Liver (tissue), 9 donors: ENCODE measurements around the gene MAPKAP1. TPM values are rescaled to one million over a fixed set of nuclear protein-coding genes. Genes with fewer than 3 reads are reported as not detected.

Source experiments
- DNase-seq: peaks from one replicate; pipeline ENCODE4 v3.0.0-alpha.2; 2017; ENCODE audit warnings: low spot score
- H3K27ac ChIP-seq, 2 donors: one replicate each; pipeline ENCODE4 v1.7.0; 2013; ENCODE audit warnings: inconsistent platforms in 2 of 2, low read length in 2 of 2, control low read depth in 1 of 2, low read depth in 1 of 2, mild to moderate bottlenecking in 1 of 2
- H3K27me3 ChIP-seq, 4 donors: one replicate each; pipeline versions ENCODE4 v1.6.1 to v1.7.0; 2013; ENCODE audit warnings: low read length in 3 of 4, inconsistent platforms in 1 of 4, mild to moderate bottlenecking in 1 of 4, moderate library complexity in 1 of 4; ENCODE audit not compliant: control insufficient read depth in 4 of 4, insufficient read depth in 4 of 4
- H3K36me3 ChIP-seq, 4 donors: one replicate each; pipeline versions ENCODE4 v1.6.1 to v1.7.0; 2013; ENCODE audit warnings: low read length in 3 of 4, mild to moderate bottlenecking in 3 of 4, low read depth in 1 of 4, moderate library complexity in 1 of 4; ENCODE audit not compliant: control insufficient read depth in 4 of 4, insufficient read depth in 3 of 4
- H3K4me1 ChIP-seq, 4 donors: one replicate each; pipeline versions ENCODE4 v1.6.1 to v1.7.0; 2013; ENCODE audit warnings: low read length in 3 of 4, mild to moderate bottlenecking in 3 of 4, moderate library complexity in 1 of 4; ENCODE audit not compliant: control insufficient read depth in 4 of 4, insufficient read depth in 4 of 4
- H3K4me3 ChIP-seq, 3 donors: one replicate each; pipeline versions ENCODE4 v1.6.1 to v1.7.0; 2013; ENCODE audit warnings: low read length in 3 of 3, control low read depth in 1 of 3, low read depth in 1 of 3, mild to moderate bottlenecking in 1 of 3
- H3K9ac ChIP-seq, 2 donors: one replicate each; pipeline ENCODE4 v1.7.0; 2013; ENCODE audit warnings: low read length in 2 of 2, mild to moderate bottlenecking in 2 of 2, moderate library complexity in 2 of 2, control low read depth in 1 of 2, low read depth in 1 of 2
- H3K9me3 ChIP-seq, 4 donors: one replicate each; pipeline versions ENCODE4 v1.6.1 to v1.7.0; 2013; ENCODE audit warnings: low read length in 3 of 4; ENCODE audit not compliant: control insufficient read depth in 4 of 4
- ATF3 ChIP-seq: IDR thresholded peaks from 2 replicates; pipeline ENCODE4 v1.6.1; 2016; ENCODE audit warnings: antibody characterized with exemption
- CTCF ChIP-seq: fragments of 150-350 bp; IDR thresholded peaks from 2 replicates; pipeline ENCODE4 v1.5.1; 2017; ENCODE audit warnings: improper control_type of control experiment, low read depth, low read length; ENCODE audit not compliant: missing input control
- EGR1 ChIP-seq, 2 donors: IDR thresholded peaks; 2 replicates each; pipeline ENCODE4 v1.6.1; 2016 to 2018; ENCODE audit warnings: antibody characterized with exemption in 2 of 2, low read depth in 2 of 2
- FOXA1 ChIP-seq: IDR thresholded peaks from 2 replicates; pipeline ENCODE4 v1.6.1; 2016; ENCODE audit warnings: antibody characterized with exemption
- FOXA2 ChIP-seq: IDR thresholded peaks from 2 replicates; pipeline ENCODE4 v1.6.1; 2016; ENCODE audit warnings: antibody characterized with exemption
- GABPA ChIP-seq, 2 donors: IDR thresholded peaks in 1 of 2; conservative IDR thresholded peaks in 1 of 2; 2 replicates each; pipeline ENCODE4 v1.6.1; 2016; ENCODE audit warnings: antibody characterized with exemption in 2 of 2, mild to moderate bottlenecking in 1 of 2, moderate library complexity in 1 of 2
- HNF4A ChIP-seq, 2 donors: conservative IDR thresholded peaks; 2 replicates each; pipeline ENCODE4 v1.6.1; 2016; ENCODE audit warnings: antibody characterized with exemption in 2 of 2, mild to moderate bottlenecking in 2 of 2
- HNF4G ChIP-seq: IDR thresholded peaks from 2 replicates; pipeline ENCODE4 v1.6.1; 2016; ENCODE audit warnings: antibody characterized with exemption
- JUND ChIP-seq, 2 donors: IDR thresholded peaks; 2 replicates each; pipeline ENCODE4 v1.6.1; 2016; ENCODE audit warnings: antibody characterized with exemption in 2 of 2
- MAX ChIP-seq: IDR thresholded peaks from 2 replicates; pipeline ENCODE4 v1.6.1; 2016; ENCODE audit warnings: antibody characterized with exemption
- NR2F2 ChIP-seq: IDR thresholded peaks from 2 replicates; pipeline ENCODE4 v1.6.1; 2016; ENCODE audit warnings: antibody characterized with exemption
- RAD21 ChIP-seq, 2 donors: IDR thresholded peaks; 2 replicates each; pipeline ENCODE4 v1.6.1; 2016; ENCODE audit warnings: antibody characterized with exemption in 2 of 2, mild to moderate bottlenecking in 2 of 2
- REST ChIP-seq: IDR thresholded peaks from 2 replicates; pipeline ENCODE4 v1.6.1; 2016; ENCODE audit warnings: antibody characterized with exemption, mild to moderate bottlenecking
- RXRA ChIP-seq, 2 donors: IDR thresholded peaks; 2 replicates each; pipeline ENCODE4 v1.6.1; 2017 to 2018; ENCODE audit warnings: antibody characterized with exemption in 2 of 2, mild to moderate bottlenecking in 1 of 2
- SP1 ChIP-seq: IDR thresholded peaks from 2 replicates; pipeline ENCODE4 v1.6.1; 2018; ENCODE audit warnings: antibody characterized with exemption, mild to moderate bottlenecking
- TAF1 ChIP-seq: conservative IDR thresholded peaks from 2 replicates; pipeline ENCODE4 v1.6.1; 2016; ENCODE audit warnings: antibody characterized with exemption, mild to moderate bottlenecking
- YY1 ChIP-seq: IDR thresholded peaks from 2 replicates; pipeline ENCODE4 v1.6.1; 2016; ENCODE audit warnings: antibody characterized with exemption, mild to moderate bottlenecking
- ZBTB33 ChIP-seq: IDR thresholded peaks from 2 replicates; pipeline ENCODE4 v1.6.1; 2016; ENCODE audit warnings: antibody characterized with exemption
- WGBS: extraction: QIAGEN DNeasy Blood & Tissue Kit; methylation state at CpG from one replicate; pipeline ENCODE4 v1.1.7; 2013; 5-methylcytosine and 5-hydroxymethylcytosine counted together
- polyA plus RNA-seq, 2 donors: library from polyadenylated mRNA; stranded (reverse) in 1 of 2; unstranded in 1 of 2; fragments of 200-250 nt in 1 of 2; fragments of >200 nt in 1 of 2; fragmentation: Nextera tagmentation in 1 of 2; extraction: Ambion mirVana in 1 of 2; gene quantifications; one replicate each; pipeline versions ENCODE4 v1.2.1 to v1.2.3, GENCODE V29; 2013 to 2015
- total RNA-seq, 2 donors: library from RNA; depleted of rRNA; stranded (reverse); fragments of >200 nt; gene quantifications; one replicate each; pipeline ENCODE4 v1.2.3, GENCODE V29; 2014
- donor health status: healthy.
- donor health status: healthy.
- donor health status: healthy.
- donor health status: healthy.
- donor health status: healthy.

The MAPKAP1 gene
- total and polyA plus RNA-seq, 4 donors: 23.6 to 55.9 (median 32.7) TPM

- Histone ChIP-seq H3K4me3 (no peak overlapping the region), H3K36me3 (peaks cover 0 to 1% (median 0%) of the 10 kb centered on the region in 4 donors), H3K27ac (no peak overlapping the region), H3K9me3 (no peaks in the 10 kb centered on the region), H3K27me3 (no peaks in the 10 kb centered on the region), H3K4me1 (peaks cover 0 to 4% (median 0%) of the 10 kb centered on the region in 4 donors), H3K9ac (no peak overlapping the region)
- no peak for DNase-seq
- TF ChIP-seq GABPA (IDR thresholded peaks at IDR 0.05 in 1 of 2, conservative IDR thresholded peaks at IDR 0.05 in 1 of 2) (no peak), ZBTB33 (no peak), ATF3 (no peak), HNF4G (no peak), REST (no peak), FOXA1 (no peak), SP1 (no peak), JUND (IDR thresholded peaks at IDR 0.05) (no peak), CTCF (no peak), EGR1 (IDR thresholded peaks at IDR 0.05; ENCODE audit: low read depth in 2 of 2) (no peak), RXRA (IDR thresholded peaks at IDR 0.05) (no peak), TAF1 (no peak), MAX (no peak), RAD21 (IDR thresholded peaks at IDR 0.05) (no peak), HNF4A (conservative IDR thresholded peaks at IDR 0.05) (no peak), NR2F2 (no peak), FOXA2 (no peak), YY1 (no peak)
- 95% methylated on average over 7 of the region's 7 CpGs for WGBS
Observed at GRCh38 chr9:125644819-125645507, 62.0 kb downstream of the MAPKAP1 start.
